Trophoblast cell (in vitro differentiated cells and primary cell): ENCODE measurements around the gene IKBIP.

Experiments
- DNase-seq, 2 donors: peaks; one replicate each; pipeline ENCODE4 v3.0.0-alpha.2; 2016
- H2AFZ ChIP-seq: 2 replicates; pipeline ENCODE4 v1.6.1; 2013; ENCODE audit warnings: low read length, moderate library complexity, mild to moderate bottlenecking; ENCODE audit not compliant: insufficient read depth, poor library complexity
- H2AK5ac ChIP-seq: 2 replicates; pipeline ENCODE4 v1.6.1; 2013; ENCODE audit warnings: mild to moderate bottlenecking, low read length
- H2BK120ac ChIP-seq: 2 replicates; pipeline ENCODE4 v1.6.1; 2013; ENCODE audit warnings: low read length, mild to moderate bottlenecking, moderate library complexity; ENCODE audit not compliant: insufficient read depth, poor library complexity
- H2BK12ac ChIP-seq: 2 replicates; pipeline ENCODE4 v1.6.1; 2013; ENCODE audit warnings: mild to moderate bottlenecking, low read length, moderate library complexity
- H2BK5ac ChIP-seq: 2 replicates; pipeline ENCODE4 v1.6.1; 2013; ENCODE audit warnings: low read length, low read depth, moderate library complexity, mild to moderate bottlenecking; ENCODE audit not compliant: poor library complexity
- H3K14ac ChIP-seq: 2 replicates; pipeline ENCODE4 v1.6.1; 2013; ENCODE audit warnings: mild to moderate bottlenecking, low read length
- H3K18ac ChIP-seq: 2 replicates; pipeline ENCODE4 v1.6.1; 2013; ENCODE audit warnings: mild to moderate bottlenecking, low read length
- H3K23ac ChIP-seq: 2 replicates; pipeline ENCODE4 v1.6.1; 2013; ENCODE audit warnings: low read length
- H3K27ac ChIP-seq: 2 replicates; pipeline ENCODE4 v1.5.1; 2013; ENCODE audit warnings: low read depth, mild to moderate bottlenecking, inconsistent platforms, low read length, moderate library complexity
- H3K27me3 ChIP-seq: 2 replicates; pipeline ENCODE4 v1.6.1; 2013; ENCODE audit warnings: inconsistent platforms, mild to moderate bottlenecking, low read length, moderate library complexity; ENCODE audit not compliant: insufficient read depth
- H3K36me3 ChIP-seq, 2 experiments: 1 replicate in 1 of 2; 2 replicates in 1 of 2; pipeline ENCODE4 v1.6.1; 2013; ENCODE audit warnings: low read length in 2 of 2, mild to moderate bottlenecking in 2 of 2, moderate library complexity in 1 of 2; ENCODE audit not compliant: insufficient read depth in 2 of 2, control insufficient read depth in 1 of 2
- H3K4ac ChIP-seq: 2 replicates; pipeline ENCODE4 v1.6.1; 2013; ENCODE audit warnings: low read depth, mild to moderate bottlenecking, low read length, moderate library complexity
- H3K4me1 ChIP-seq, 2 experiments: 1 replicate in 1 of 2; 2 replicates in 1 of 2; pipeline ENCODE4 v1.6.1; 2013; ENCODE audit warnings: low read length in 2 of 2, mild to moderate bottlenecking in 2 of 2, moderate library complexity in 1 of 2; ENCODE audit not compliant: insufficient read depth in 2 of 2, control insufficient read depth in 1 of 2
- H3K4me2 ChIP-seq: 2 replicates; pipeline ENCODE4 v1.6.1; 2013; ENCODE audit warnings: inconsistent platforms, mild to moderate bottlenecking, low read length, moderate library complexity
- H3K4me3 ChIP-seq: 2 replicates; pipeline ENCODE4 v1.5.1; 2013; ENCODE audit warnings: mild to moderate bottlenecking, low read depth, low read length, inconsistent platforms
- H3K79me1 ChIP-seq: one replicate; pipeline ENCODE4 v1.6.1; 2013; ENCODE audit warnings: low read length
- H3K79me2 ChIP-seq: 2 replicates; pipeline ENCODE4 v1.6.1; 2013; ENCODE audit warnings: low read length, mild to moderate bottlenecking; ENCODE audit not compliant: control insufficient read depth, insufficient read depth, poor library complexity
- H3K9ac ChIP-seq: 2 replicates; pipeline ENCODE4 v1.6.1; 2013; ENCODE audit warnings: mild to moderate bottlenecking, low read length
- H3K9me3 ChIP-seq: 2 replicates; pipeline ENCODE4 v1.6.1; 2013; ENCODE audit warnings: low read depth, mild to moderate bottlenecking, control low read depth, inconsistent platforms, low read length; ENCODE audit not compliant: insufficient read depth
- H4K12ac ChIP-seq: 2 replicates; pipeline ENCODE4 v1.6.1; 2013; ENCODE audit warnings: low read depth, mild to moderate bottlenecking, low read length, moderate library complexity
- H4K8ac ChIP-seq: 2 replicates; pipeline ENCODE4 v1.6.1; 2013; ENCODE audit warnings: low read depth, mild to moderate bottlenecking, low read length, moderate library complexity
- H4K91ac ChIP-seq: one replicate; pipeline ENCODE4 v1.6.1; 2013; ENCODE audit warnings: low read depth, mild to moderate bottlenecking, low read length, moderate library complexity
- WGBS: extraction: QIAGEN DNeasy Blood & Tissue Kit; methylation state at CpG from one replicate; pipeline ENCODE4 v1.1.7; 2013; ENCODE audit warnings: missing lambda C conversion rate; ENCODE audit not compliant: insufficient read length, insufficient coverage; ENCODE audit errors: extremely low coverage; 5-methylcytosine and 5-hydroxymethylcytosine counted together

Gene IKBIP

GRCh38 chr12:98595243-98595988, 49.2 kb downstream of the IKBIP start:
- Histone ChIP-seq H2AK5ac (no peak overlapping the region), H4K8ac (no peak overlapping the region), H3K4ac (peak overlapping the region; percentile 98), H4K12ac (no peak overlapping the region), H2BK120ac (no peak overlapping the region), H3K4me2 (peak overlapping the region; percentile 71), H3K9me3 (peaks cover 5% of the 10 kb centered on the region), H3K23ac (no peak overlapping the region), H2AFZ (no peak overlapping the region), H3K9ac (no peak overlapping the region), H2BK5ac (no peak overlapping the region), H3K4me1 (peaks cover 0 to 9% of the 10 kb centered on the region in 2 experiments), H3K27ac (no peak overlapping the region), H3K18ac (no peak overlapping the region), H3K79me2 (peaks cover 10% of the 10 kb centered on the region), H3K27me3 (no peaks in the 10 kb centered on the region), H4K91ac (no peak overlapping the region), H2BK12ac (no peak overlapping the region), H3K14ac (no peak overlapping the region), H3K36me3 (peaks cover 23 to 31% of the 10 kb centered on the region in 2 experiments), H3K79me1 (peaks cover 7% of the 10 kb centered on the region), H3K4me3 (no peak overlapping the region)
- no CpG with 5 or more reads among the region's 3 CpGs for WGBS
- DNase-seq: peak in 1 of 2 donors; percentile 70

GRCh38 chr12:98594050-98594835, 50.3 kb downstream of the IKBIP start:
- peak; percentile 25 to 62 for DNase-seq
- peak overlapping the region; percentile 74 for H2AFZ ChIP-seq
- H3K9ac ChIP-seq: peak overlapping the region; percentile 91
- peak overlapping the region; percentile 67 for H3K4me2 ChIP-seq
- peaks cover 0 to 9% of the 10 kb centered on the region in 2 experiments for H3K4me1 ChIP-seq
- H3K14ac ChIP-seq: peak overlapping the region; percentile 95
- peak overlapping the region; percentile 89 for H3K18ac ChIP-seq
- peak overlapping the region; percentile 99 for H2AK5ac ChIP-seq
- H2BK120ac ChIP-seq: peak overlapping the region; percentile 91
- H3K4me3 ChIP-seq: peak overlapping the region; percentile 100
- peak overlapping the region; percentile 85 for H4K8ac ChIP-seq
- peak overlapping the region; percentile 81 for H3K27ac ChIP-seq
- H3K9me3 ChIP-seq: peaks cover 5% of the 10 kb centered on the region
- peak overlapping the region; percentile 69 for H3K23ac ChIP-seq
- no CpG with 5 or more reads among the region's 35 CpGs for WGBS
- H4K91ac ChIP-seq: peak overlapping the region; percentile 87
- peaks cover 10% of the 10 kb centered on the region for H3K79me2 ChIP-seq
- H2BK5ac ChIP-seq: peak overlapping the region; percentile 84
- H3K4ac ChIP-seq: peak overlapping the region; percentile 99
- peaks cover 7% of the 10 kb centered on the region for H3K79me1 ChIP-seq
- peaks cover 17 to 21% of the 10 kb centered on the region in 2 experiments for H3K36me3 ChIP-seq
- peak overlapping the region; percentile 78 for H4K12ac ChIP-seq
- H3K27me3 ChIP-seq: no peaks in the 10 kb centered on the region
- peak overlapping the region; percentile 15 for H2BK12ac ChIP-seq

- H4K8ac ChIP-seq: peak within 1 kb of the TSS; percentile 85
- peak; percentile 98 to 99 for DNase-seq
- peak within 1 kb of the TSS; percentile 89 for H3K18ac ChIP-seq
- peaks cover 5% of the 10 kb centered on the region for H3K9me3 ChIP-seq
- peak within 1 kb of the TSS; percentile 78 for H4K12ac ChIP-seq
- H3K4me1 ChIP-seq: peaks cover 0 to 9% of the 10 kb centered on the region in 2 experiments
- peak within 1 kb of the TSS; percentile 74 for H2AFZ ChIP-seq
- H2BK5ac ChIP-seq: peak within 1 kb of the TSS; percentile 84
- H3K4me2 ChIP-seq: peak within 1 kb of the TSS; percentile 67
- peaks cover 10 to 16% of the 10 kb centered on the region in 2 experiments for H3K36me3 ChIP-seq
- H3K4me3 ChIP-seq: peak within 1 kb of the TSS; percentile 100
- peaks cover 7% of the 10 kb centered on the region for H3K79me1 ChIP-seq
- WGBS: no CpG with 5 or more reads among the region's 67 CpGs
- H3K79me2 ChIP-seq: peaks cover 10% of the 10 kb centered on the region
- peak within 1 kb of the TSS; percentile 99 for H2AK5ac ChIP-seq
- H3K23ac ChIP-seq: peak within 1 kb of the TSS; percentile 69
- H4K91ac ChIP-seq: peak within 1 kb of the TSS; percentile 87
- peak within 1 kb of the TSS; percentile 15 for H2BK12ac ChIP-seq
- no peaks in the 10 kb centered on the region for H3K27me3 ChIP-seq
- peak within 1 kb of the TSS; percentile 99 for H3K4ac ChIP-seq
- H3K9ac ChIP-seq: peak within 1 kb of the TSS; percentile 91
- H3K27ac ChIP-seq: peak within 1 kb of the TSS; percentile 81
- peak within 1 kb of the TSS; percentile 95 for H3K14ac ChIP-seq
- H2BK120ac ChIP-seq: peak within 1 kb of the TSS; percentile 91
Measured at GRCh38 chr12:98593351-98594049, 51.1 kb downstream of the IKBIP start, which contains the start of gene SLC25A3. TSS of gene SLC25A3 (plus strand) at chr12:98593686. CDS start at chr12:98593979, 293 bp downstream.

GRCh38 chr12:98592825-98593322, 51.7 kb downstream of the IKBIP start:
- no CpG with 5 or more reads among the region's 9 CpGs for WGBS
- no peak overlapping the region for H3K18ac ChIP-seq
- H3K9ac ChIP-seq: no peak overlapping the region
- peaks cover 0 to 9% of the 10 kb centered on the region in 2 experiments for H3K4me1 ChIP-seq
- peaks cover 10% of the 10 kb centered on the region for H3K79me2 ChIP-seq
- peaks cover 5% of the 10 kb centered on the region for H3K9me3 ChIP-seq
- H4K12ac ChIP-seq: no peak overlapping the region
- H3K4ac ChIP-seq: no peak overlapping the region
- peaks cover 8 to 14% of the 10 kb centered on the region in 2 experiments for H3K36me3 ChIP-seq
- peak overlapping the region; percentile 14 for H4K8ac ChIP-seq
- no peaks in the 10 kb centered on the region for H3K27me3 ChIP-seq
- peak; percentile 24 to 62 for DNase-seq
- no peak overlapping the region for H2BK5ac ChIP-seq
- no peak overlapping the region for H3K4me3 ChIP-seq
- H2AK5ac ChIP-seq: no peak overlapping the region
- H3K27ac ChIP-seq: no peak overlapping the region
- H3K23ac ChIP-seq: no peak overlapping the region
- H3K14ac ChIP-seq: no peak overlapping the region
- H3K79me1 ChIP-seq: peaks cover 7% of the 10 kb centered on the region
- H2AFZ ChIP-seq: no peak overlapping the region
- H4K91ac ChIP-seq: no peak overlapping the region
- no peak overlapping the region for H2BK12ac ChIP-seq
- peak overlapping the region; percentile 61 for H3K4me2 ChIP-seq
- H2BK120ac ChIP-seq: no peak overlapping the region
